CD4-positive, alpha-beta memory T cell (primary cell): ENCODE data around the gene ADO. TPM values are rescaled to one million over a fixed set of nuclear protein-coding genes. Genes with fewer than 3 reads are reported as not detected.
A peak's percentile ranks its signal among the peaks of the same experiment; 100 is the strongest.

ENCODE experiments used
- CTCF ChIA-PET: fragments of 350-600 bp; sonication (Branson Sonifier 250); formaldehyde crosslinking; loops from one replicate; lab custom pipeline; 2021; ENCODE audit warnings: inconsistent platforms; ENCODE audit not compliant: partially characterized antibody; lab: Charles Lee
- POLR2A ChIA-PET: fragments of 350-600 bp; sonication (Branson Sonifier 250); formaldehyde crosslinking; loops from one replicate; lab custom pipeline; 2021; ENCODE audit not compliant: partially characterized antibody; lab: Charles Lee
- DNase-seq, 5 donors: peaks; one replicate each; pipeline versions ENCODE4 v3.0.0 to v3.0.0-alpha.2; 2020 to 2022; ENCODE audit warnings: mixed read lengths in 1 of 5
- H3K27ac ChIP-seq: one replicate; pipeline ENCODE4 v1.7.0; 2013; ENCODE audit warnings: low read depth, low read length
- H3K27me3 ChIP-seq: 2 replicates; pipeline ENCODE4 v1.7.0; 2013; ENCODE audit warnings: mild to moderate bottlenecking, low read length, moderate library complexity; ENCODE audit not compliant: insufficient read depth
- H3K36me3 ChIP-seq: 2 replicates; pipeline ENCODE4 v1.7.0; 2013; ENCODE audit warnings: mild to moderate bottlenecking, low read length, moderate library complexity; ENCODE audit not compliant: insufficient read depth
- H3K4me1 ChIP-seq: 2 replicates; pipeline ENCODE4 v1.7.0; 2013; ENCODE audit warnings: mild to moderate bottlenecking, low read length, moderate library complexity; ENCODE audit not compliant: insufficient read depth
- H3K4me3 ChIP-seq, 2 donors: one replicate each; pipeline ENCODE4 v1.7.0; 2013; ENCODE audit warnings: low read length in 2 of 2, mild to moderate bottlenecking in 1 of 2
- H3K9me3 ChIP-seq, 2 donors: one replicate each; pipeline ENCODE4 v1.7.0; 2013; ENCODE audit warnings: low read length in 2 of 2, control low read depth in 1 of 2; ENCODE audit not compliant: control insufficient read depth in 1 of 2
- H3K27ac Mint-ChIP-seq, 7 donors: one replicate each; pipeline ENCODE4 v1.8.0; 2020 to 2021; ENCODE audit warnings: mixed read lengths in 7 of 7, mild to moderate bottlenecking in 6 of 7, inconsistent platforms in 3 of 7, moderate library complexity in 3 of 7
- H3K27me3 Mint-ChIP-seq, 2 donors: one replicate each; pipeline ENCODE4 v1.8.0; 2020 to 2021; ENCODE audit warnings: mixed read lengths in 2 of 2
- H3K36me3 Mint-ChIP-seq, 2 donors: one replicate each; pipeline ENCODE4 v1.8.0; 2020 to 2021; ENCODE audit warnings: mixed read lengths in 2 of 2, inconsistent platforms in 1 of 2, mild to moderate bottlenecking in 1 of 2
- H3K4me1 Mint-ChIP-seq, 4 donors: one replicate each; pipeline ENCODE4 v1.8.0; 2020 to 2021; ENCODE audit warnings: mixed read lengths in 4 of 4, mild to moderate bottlenecking in 1 of 4
- H3K4me3 Mint-ChIP-seq, 8 donors: one replicate each; pipeline ENCODE4 v1.8.0; 2020 to 2021; ENCODE audit warnings: mixed read lengths in 8 of 8, mild to moderate bottlenecking in 7 of 8, moderate library complexity in 6 of 8, inconsistent platforms in 3 of 8
- H3K9me3 Mint-ChIP-seq, 8 donors: one replicate each; pipeline ENCODE4 v1.8.0; 2020 to 2021; ENCODE audit warnings: mixed read lengths in 8 of 8, mild to moderate bottlenecking in 5 of 8, inconsistent platforms in 3 of 8, moderate library complexity in 1 of 8
- intact Hi-C: fragments of 100-400 bp; cut with micrococcal nuclease; formaldehyde crosslinking; loops from one replicate; pipeline ENCODE4 v1.15.1; 2023
- polyA plus RNA-seq, 2 donors: library from polyadenylated mRNA; unstranded; fragments of 300-500 nt; fragmentation: Illumina TruSeq; gene quantifications; one replicate each; pipeline ENCODE4 v1.2.3, GENCODE V29; 2021
- total RNA-seq, 2 experiments: library from RNA; stranded (reverse); gene quantifications; one replicate each; pipeline ENCODE4 v1.2.3, GENCODE V29; 2021

ADO gene
- total RNA-seq (10 to 100 TPM; 18.6 to 19.1 TPM), polyA plus RNA-seq (1 to 10 TPM in 1 of 2 donors, under 1 TPM in 1; 1.00 to 4.7 TPM)

DNA sequence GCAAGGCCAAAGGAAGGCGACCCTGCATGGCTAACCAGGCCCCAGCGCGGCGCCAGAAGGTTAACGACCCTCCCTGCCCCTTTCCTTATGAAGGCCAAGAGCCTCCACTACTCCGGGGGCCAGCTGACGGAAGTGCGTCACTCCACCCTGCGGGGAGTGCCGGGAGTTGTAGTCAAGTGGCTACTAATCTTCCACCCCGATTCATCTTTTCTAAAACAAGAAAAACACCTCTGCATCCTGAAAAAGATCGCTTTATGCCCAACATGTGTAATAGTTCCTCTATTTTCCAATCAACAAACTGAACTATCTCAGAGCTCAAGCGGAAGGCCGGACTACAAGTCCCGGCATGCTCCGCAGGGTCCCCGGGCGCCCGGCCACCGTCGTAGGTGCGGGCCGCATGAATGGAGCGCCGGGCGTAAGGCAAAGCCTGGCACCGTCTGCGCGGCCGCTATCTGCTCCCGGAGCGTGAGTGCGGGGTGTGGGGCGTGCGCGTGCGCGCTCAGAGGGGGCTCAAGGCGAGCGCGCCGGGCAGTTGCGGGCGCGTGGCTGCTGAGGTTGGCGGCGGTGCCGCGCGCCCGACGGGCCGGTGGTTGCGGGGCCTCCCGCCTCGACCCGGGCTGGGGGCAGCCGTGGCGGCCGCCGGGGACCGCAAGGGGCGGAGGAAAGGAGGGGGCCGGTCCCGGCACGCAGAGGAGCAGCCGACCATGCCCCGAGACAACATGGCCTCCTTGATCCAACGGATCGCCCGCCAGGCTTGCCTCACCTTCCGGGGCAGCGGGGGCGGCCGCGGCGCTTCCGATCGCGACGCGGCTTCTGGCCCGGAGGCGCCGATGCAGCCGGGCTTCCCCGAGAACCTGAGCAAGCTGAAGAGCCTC is at the start of gene ADO:
TSS of gene ADO (plus strand) at position 365 of the 875 bp plus-strand sequence. CDS start at position 705, 340 bp downstream.
- H3K9me3 ChIP-seq = no peaks in the 10 kb centered on the region
- H3K27me3 ChIP-seq = no peaks in the 10 kb centered on the region
- no peaks in the 10 kb centered on the region for H3K36me3 ChIP-seq
- H3K4me3 ChIP-seq = peak within 1 kb of the TSS; percentile 60 to 88
- peak within 1 kb of the TSS; percentile 96 to 100 (median 99) for H3K27ac Mint-ChIP-seq
- H3K27me3 Mint-ChIP-seq = no peaks in the 10 kb centered on the region
- peaks cover 13 to 25% of the 10 kb centered on the region in 2 donors for H3K36me3 Mint-ChIP-seq
- H3K4me3 Mint-ChIP-seq = peak within 1 kb of the TSS; percentile 91 to 99 (median 96)
- peaks cover 35% of the 10 kb centered on the region for H3K4me1 ChIP-seq
- no peaks in the 10 kb centered on the region for H3K9me3 Mint-ChIP-seq
- DNase-seq = peak; percentile 80 to 86 (median 83)
- ChIA-PET CTCF (interaction anchor here (0.6 to 4.0 kb wide), 7 partner anchors 12 to 353 kb away, joined by 3 to 45 read pairs (median 7); partner anchors contain the start of gene EGR2), POLR2A (interaction anchor here (0.5 to 6.7 kb wide), 15 partner anchors 12 to 903 kb away, joined by 3 to 109 read pairs (median 3); partner anchors contain the start of genes ARID5B, EGR2 and NRBF2)
- H3K4me1 Mint-ChIP-seq = peaks cover 22 to 45% (median 33%) of the 10 kb centered on the region in 4 donors
- intact Hi-C loops = loop anchor here (1.0 kb wide), 6 partner anchors 12 to 861 kb away; partner anchors contain the start of genes EGR2 and NRBF2
- peak within 1 kb of the TSS; percentile 83 for H3K27ac ChIP-seq

- H3K27me3 ChIP-seq = no peaks in the 10 kb centered on the region
- peaks cover 0 to 4% (median 0%) of the 10 kb centered on the region in 8 donors for H3K9me3 Mint-ChIP-seq
- POLR2A ChIA-PET = interaction anchor here (0.6 to 1.1 kb wide), 2 partner anchors 49 to 63 kb away, joined by 3 read pairs; partner anchors contain the start of gene ADO
- DNase-seq = no peak
- H3K9me3 ChIP-seq = no peaks in the 10 kb centered on the region
- peak overlapping the region in 5 of 8 donors; percentile 6 to 53 (median 25) for H3K4me3 Mint-ChIP-seq
- H3K27me3 Mint-ChIP-seq = no peaks in the 10 kb centered on the region
- peaks cover 20 to 40% (median 23%) of the 10 kb centered on the region in 4 donors for H3K4me1 Mint-ChIP-seq
- H3K4me1 ChIP-seq = peaks cover 22% of the 10 kb centered on the region
- H3K4me3 ChIP-seq = no peak overlapping the region
- intact Hi-C loops = loop anchor here (1.0 to 2.0 kb wide), 3 partner anchors 22 to 66 kb away; no protein-coding TSS in a partner anchor
- H3K27ac ChIP-seq = no peak overlapping the region
- no peaks in the 10 kb centered on the region for H3K36me3 ChIP-seq
- CTCF ChIA-PET = interaction anchor here (1.0 kb wide), 1 partner anchor 62 kb away, joined by 3 read pairs; no protein-coding TSS in a partner anchor
- H3K36me3 Mint-ChIP-seq = no peaks in the 10 kb centered on the region
- H3K27ac Mint-ChIP-seq = peak overlapping the region in 5 of 7 donors; percentile 49 to 88 (median 67)
Observed at GRCh38 chr10:62754963-62755362, 49.6 kb upstream of the ADO start.

- Histone ChIP-seq H3K27ac (no peak overlapping the region), H3K4me1 (peaks cover 22% of the 10 kb centered on the region), H3K4me3 (no peak overlapping the region), H3K27me3 (no peaks in the 10 kb centered on the region), H3K9me3 (no peaks in the 10 kb centered on the region), H3K36me3 (no peaks in the 10 kb centered on the region)
- ChIA-PET POLR2A (interaction anchor here (1.4 to 2.9 kb wide), 3 partner anchors 23 to 49 kb away, joined by 3 to 8 read pairs (median 4); partner anchors contain the start of gene ADO), CTCF (no interaction called here)
- no peaks in the 10 kb centered on the region for H3K36me3 Mint-ChIP-seq
- H3K27me3 Mint-ChIP-seq = no peaks in the 10 kb centered on the region
- peak overlapping the region; percentile 6 to 72 (median 52) for H3K4me3 Mint-ChIP-seq
- H3K4me1 Mint-ChIP-seq = peaks cover 20 to 35% (median 23%) of the 10 kb centered on the region in 4 donors
- H3K27ac Mint-ChIP-seq = peak overlapping the region; percentile 10 to 88 (median 42)
- H3K9me3 Mint-ChIP-seq = peaks cover 0 to 4% (median 0%) of the 10 kb centered on the region in 8 donors
- intact Hi-C loops = loop anchor here (1.0 to 2.0 kb wide), 3 partner anchors 23 to 67 kb away; no protein-coding TSS in a partner anchor
- peak in 4 of 5 donors; percentile 27 to 44 (median 36) for DNase-seq
Observed at GRCh38 chr10:62755662-62756653, 48.6 kb upstream of the ADO start.

- no peak for DNase-seq
- H3K4me3 ChIP-seq = no peak overlapping the region
- peaks cover 17 to 27% (median 22%) of the 10 kb centered on the region in 4 donors for H3K4me1 Mint-ChIP-seq
- H3K36me3 Mint-ChIP-seq = no peaks in the 10 kb centered on the region
- H3K9me3 Mint-ChIP-seq = peaks cover 0 to 2% (median 0%) of the 10 kb centered on the region in 8 donors
- no peak overlapping the region for H3K27ac ChIP-seq
- no peaks in the 10 kb centered on the region for H3K9me3 ChIP-seq
- CTCF ChIA-PET = interaction anchor here (0.8 to 2.3 kb wide), 4 partner anchors 10 to 58 kb away, joined by 3 to 6 read pairs (median 4); partner anchors contain the start of gene EGR2
- H3K27me3 ChIP-seq = no peaks in the 10 kb centered on the region
- POLR2A ChIA-PET = interaction anchor here (1.9 kb wide), 1 partner anchor 27 kb away, joined by 6 read pairs; no protein-coding TSS in a partner anchor
- no peaks in the 10 kb centered on the region for H3K36me3 ChIP-seq
- H3K27ac Mint-ChIP-seq = no peak overlapping the region
- no peak overlapping the region for H3K4me3 Mint-ChIP-seq
- peaks cover 20% of the 10 kb centered on the region for H3K4me1 ChIP-seq
- intact Hi-C loops = no loop called here
- H3K27me3 Mint-ChIP-seq = no peaks in the 10 kb centered on the region
Observed at GRCh38 chr10:62759599-62760175, 44.8 kb upstream of the ADO start.

DNA sequence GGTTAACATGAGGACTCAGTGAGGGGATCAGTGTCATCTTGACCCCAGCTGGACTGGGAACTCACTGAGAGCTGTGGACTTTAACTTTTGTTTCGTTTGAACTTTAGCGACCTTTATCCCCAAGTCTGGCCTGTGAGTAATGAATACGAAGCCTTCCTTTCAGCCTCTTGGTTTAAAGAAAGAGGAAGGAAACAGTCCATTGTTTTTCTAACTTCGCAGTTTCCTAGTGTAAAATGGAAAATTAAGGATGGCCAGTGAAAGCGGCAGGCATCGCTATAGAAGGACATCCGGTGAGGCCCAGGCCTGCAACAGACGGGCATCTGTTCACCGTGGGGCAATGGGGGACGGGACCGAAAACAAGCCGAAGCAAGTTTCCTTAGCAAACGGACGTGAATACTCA is 44.1 kb upstream of the ADO start:
- Mint-ChIP-seq H3K4me3 (no peak overlapping the region), H3K4me1 (peaks cover 13 to 20% (median 15%) of the 10 kb centered on the region in 4 donors), H3K36me3 (no peaks in the 10 kb centered on the region), H3K27ac (no peak overlapping the region), H3K27me3 (no peaks in the 10 kb centered on the region), H3K9me3 (no peaks in the 10 kb centered on the region)
- ChIA-PET CTCF (interaction anchor here (0.8 to 1.4 kb wide), 2 partner anchors 11 to 57 kb away, joined by 4 to 5 read pairs; no protein-coding TSS in a partner anchor), POLR2A (interaction anchor here (1.2 to 1.9 kb wide), 3 partner anchors 27 to 44 kb away, joined by 4 to 6 read pairs (median 5); partner anchors contain the start of gene ADO)
- Histone ChIP-seq H3K4me3 (no peak overlapping the region), H3K27ac (no peak overlapping the region), H3K27me3 (no peaks in the 10 kb centered on the region), H3K36me3 (no peaks in the 10 kb centered on the region), H3K9me3 (no peaks in the 10 kb centered on the region), H3K4me1 (peaks cover 13% of the 10 kb centered on the region)
- intact Hi-C loops = no loop called here
- DNase-seq = no peak

DNA sequence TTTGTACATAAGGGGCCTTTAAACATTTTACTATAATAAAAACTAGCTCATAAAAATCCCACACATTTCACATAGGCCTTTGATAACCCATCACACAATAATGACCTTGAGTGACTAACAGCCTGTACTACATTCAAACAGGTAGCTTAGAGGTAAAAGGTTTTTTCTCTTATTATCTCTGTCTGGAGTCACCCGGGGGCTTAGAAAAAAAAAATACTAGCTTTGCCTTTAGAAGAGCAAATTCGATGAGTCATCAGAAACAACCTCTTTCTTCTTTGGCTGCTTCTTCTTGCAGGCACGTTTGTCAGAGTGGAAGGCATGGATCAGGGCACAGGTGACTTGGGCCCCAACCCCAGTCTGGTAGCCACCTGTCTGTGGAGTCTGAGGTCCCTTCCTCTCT is 43.4 kb upstream of the ADO start:
- Histone ChIP-seq H3K36me3 (no peaks in the 10 kb centered on the region), H3K9me3 (no peaks in the 10 kb centered on the region), H3K27ac (no peak overlapping the region), H3K4me1 (peaks cover 13% of the 10 kb centered on the region), H3K27me3 (no peaks in the 10 kb centered on the region), H3K4me3 (no peak overlapping the region)
- ChIA-PET POLR2A (interaction anchor here (1.2 to 1.4 kb wide), 2 partner anchors 28 to 43 kb away, joined by 4 to 5 read pairs; partner anchors contain the start of gene ADO), CTCF (interaction anchor here (1.4 kb wide), 1 partner anchor 57 kb away, joined by 4 read pairs; no protein-coding TSS in a partner anchor)
- intact Hi-C loops = no loop called here
- Mint-ChIP-seq H3K27ac (no peak overlapping the region), H3K27me3 (no peaks in the 10 kb centered on the region), H3K9me3 (no peaks in the 10 kb centered on the region), H3K36me3 (no peaks in the 10 kb centered on the region), H3K4me1 (peaks cover 11 to 18% (median 14%) of the 10 kb centered on the region in 4 donors), H3K4me3 (no peak overlapping the region)
- no peak for DNase-seq
